ENCODE results near the gene LAMC1.

LAMC1 gene

DNA sequence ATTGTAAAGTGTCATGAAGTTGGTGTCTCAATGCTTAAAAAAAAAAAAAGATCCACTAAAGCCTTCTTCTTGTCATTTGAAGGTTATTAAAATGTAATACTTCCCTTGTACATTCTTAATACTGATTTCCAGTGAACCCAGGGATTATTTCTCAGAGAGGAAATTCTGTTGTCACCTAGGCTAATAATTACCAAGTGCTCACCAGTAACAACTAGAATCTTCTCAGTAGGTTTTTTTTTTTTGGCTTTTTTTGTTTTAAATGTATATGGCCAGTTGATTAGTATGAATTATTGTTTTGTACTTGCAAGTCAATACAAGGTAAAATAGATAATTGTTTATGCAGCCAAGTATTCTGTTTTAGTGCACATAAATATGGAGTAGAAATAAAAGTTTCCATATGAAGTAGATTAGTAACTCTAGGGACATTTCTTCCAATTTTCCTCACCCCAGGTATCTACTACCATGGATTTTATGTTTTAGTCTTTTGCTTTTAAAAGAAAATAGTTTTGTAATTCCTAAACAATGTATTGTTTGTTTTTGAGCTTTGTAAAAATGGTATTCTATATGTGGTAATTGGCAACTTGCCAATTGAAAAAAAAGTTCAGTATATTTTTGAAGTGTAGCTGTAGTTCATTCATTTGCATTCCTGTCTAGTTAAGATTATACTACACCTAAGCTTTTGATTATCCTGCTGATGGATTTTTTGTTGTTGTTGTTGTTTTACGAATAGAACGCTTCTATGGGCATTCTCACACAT lies 21.9 kb downstream of the LAMC1 start:
- DNase-seq (ENCODE audit: low read depth, low spot score): no peak
- TF ChIP-seq, protein P1, sequence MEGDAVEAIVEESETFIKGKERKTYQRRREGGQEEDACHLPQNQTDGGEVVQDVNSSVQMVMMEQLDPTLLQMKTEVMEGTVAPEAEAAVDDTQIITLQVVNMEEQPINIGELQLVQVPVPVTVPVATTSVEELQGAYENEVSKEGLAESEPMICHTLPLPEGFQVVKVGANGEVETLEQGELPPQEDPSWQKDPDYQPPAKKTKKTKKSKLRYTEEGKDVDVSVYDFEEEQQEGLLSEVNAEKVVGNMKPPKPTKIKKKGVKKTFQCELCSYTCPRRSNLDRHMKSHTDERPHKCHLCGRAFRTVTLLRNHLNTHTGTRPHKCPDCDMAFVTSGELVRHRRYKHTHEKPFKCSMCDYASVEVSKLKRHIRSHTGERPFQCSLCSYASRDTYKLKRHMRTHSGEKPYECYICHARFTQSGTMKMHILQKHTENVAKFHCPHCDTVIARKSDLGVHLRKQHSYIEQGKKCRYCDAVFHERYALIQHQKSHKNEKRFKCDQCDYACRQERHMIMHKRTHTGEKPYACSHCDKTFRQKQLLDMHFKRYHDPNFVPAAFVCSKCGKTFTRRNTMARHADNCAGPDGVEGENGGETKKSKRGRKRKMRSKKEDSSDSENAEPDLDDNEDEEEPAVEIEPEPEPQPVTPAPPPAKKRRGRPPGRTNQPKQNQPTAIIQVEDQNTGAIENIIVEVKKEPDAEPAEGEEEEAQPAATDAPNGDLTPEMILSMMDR (IDR thresholded peaks at IDR 0.05; ENCODE audit: low read depth, low read length): no peak
- H3K4me3 ChIP-seq (ENCODE audit: low read depth, low read length): no peak overlapping the region
- in situ Hi-C loops (cut with HindIII; ENCODE audit: low sequenced_read_pairs): no loop called here

DNA sequence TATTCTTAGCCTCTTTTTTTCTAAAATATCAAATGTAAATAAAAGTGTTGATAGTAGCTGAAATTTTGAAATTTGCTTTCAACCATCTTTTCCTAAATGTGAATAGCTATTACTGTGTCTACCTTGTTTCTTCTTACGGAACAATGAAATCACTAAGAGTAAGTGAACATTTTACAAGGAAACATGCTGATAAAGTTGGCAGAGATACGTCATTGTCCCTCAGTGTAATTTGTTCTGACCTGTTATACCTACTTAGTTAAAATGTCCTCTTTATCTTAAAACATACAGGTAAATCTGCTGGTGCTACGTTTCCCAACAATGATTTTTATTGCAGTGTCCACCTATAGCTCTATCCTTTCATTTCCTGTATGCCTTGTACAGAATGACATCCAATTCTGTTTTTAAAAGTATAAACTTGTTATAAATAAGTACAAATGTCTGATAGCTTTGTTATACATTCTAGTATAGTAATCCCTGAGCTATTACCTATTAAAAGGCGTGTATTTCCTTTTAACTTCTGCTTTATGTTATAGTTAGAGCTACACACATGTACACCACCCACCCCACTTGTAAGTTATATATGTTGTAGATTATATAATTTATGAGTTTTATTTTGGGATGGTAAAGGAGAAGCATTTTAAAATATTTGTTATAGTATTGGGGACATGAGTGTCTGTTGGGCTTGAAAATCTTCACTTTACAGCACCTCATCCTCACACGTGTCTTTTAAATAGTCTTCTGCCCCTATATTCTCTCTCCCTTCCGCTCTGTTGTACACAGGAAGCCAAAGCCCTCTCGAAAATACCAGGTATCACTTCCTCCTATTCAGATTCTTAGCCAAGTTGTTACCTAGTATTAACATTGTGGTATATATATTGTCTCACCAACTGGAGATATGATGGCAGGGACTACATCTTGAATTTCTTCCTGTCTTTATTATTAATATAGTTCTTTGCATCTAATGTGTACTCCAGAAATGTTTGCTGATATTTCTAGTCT lies 25.2 kb downstream of the LAMC1 start:
- DNase-seq (ENCODE audit: low read depth, low spot score): no peak
- TF ChIP-seq, protein P1 (IDR thresholded peaks at IDR 0.05; ENCODE audit: low read depth, low read length): no peak
- in situ Hi-C loops (cut with HindIII; ENCODE audit: low sequenced_read_pairs): no loop called here
- no peak overlapping the region for H3K4me3 ChIP-seq (ENCODE audit: low read depth, low read length)

DNA sequence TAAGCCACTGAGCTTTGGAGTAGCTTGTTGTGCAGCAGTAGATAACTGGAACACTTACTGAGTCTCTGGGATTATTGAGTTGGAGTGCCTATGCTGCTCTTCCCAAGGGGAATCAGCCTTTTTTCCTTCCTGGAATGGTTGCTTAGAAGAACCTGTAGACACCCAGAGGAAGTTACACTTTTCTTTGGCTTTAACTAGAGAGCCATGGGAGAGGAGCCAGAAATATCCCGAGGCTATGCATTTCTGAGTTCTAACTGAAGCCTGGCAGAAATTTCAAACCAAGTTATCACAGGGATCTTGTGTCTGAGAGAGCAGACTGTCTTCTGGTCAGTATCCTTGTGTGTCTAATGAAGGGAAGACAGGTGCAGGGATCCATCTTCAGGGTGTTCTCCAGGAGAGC lies 28.3 kb downstream of the LAMC1 start:
- TF ChIP-seq, protein P1 (IDR thresholded peaks at IDR 0.05; ENCODE audit: low read depth, low read length): no peak
- in situ Hi-C loops (cut with HindIII; ENCODE audit: low sequenced_read_pairs): no loop called here
- no peak overlapping the region for H3K4me3 ChIP-seq (ENCODE audit: low read depth, low read length)
- no peak for DNase-seq (ENCODE audit: low read depth, low spot score)

DNA sequence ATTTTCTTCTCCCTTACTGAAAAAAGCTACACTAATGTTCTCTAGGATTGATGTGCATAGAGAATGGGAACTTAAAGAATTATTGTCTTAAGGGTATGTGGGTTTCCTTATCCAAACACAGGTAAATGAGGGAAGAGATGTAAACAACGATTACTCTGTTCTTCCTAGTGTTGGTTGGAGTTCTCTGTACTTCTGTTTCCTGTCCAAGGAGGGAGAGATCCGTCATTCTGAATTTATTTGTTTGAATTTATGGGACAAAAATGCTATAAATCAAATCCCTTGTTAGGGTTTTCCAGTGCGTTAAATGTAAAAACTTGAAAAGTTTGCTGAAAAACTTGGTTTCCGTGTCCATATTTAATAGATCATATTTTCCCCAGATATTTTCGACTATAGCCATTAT lies 29.6 kb downstream of the LAMC1 start:
- no peak overlapping the region for H3K4me3 ChIP-seq (ENCODE audit: low read depth, low read length)
- TF ChIP-seq, protein P1 (IDR thresholded peaks at IDR 0.05; ENCODE audit: low read depth, low read length): no peak
- DNase-seq (ENCODE audit: low read depth, low spot score): no peak
- in situ Hi-C loops (cut with HindIII; ENCODE audit: low sequenced_read_pairs): no loop called here

DNA sequence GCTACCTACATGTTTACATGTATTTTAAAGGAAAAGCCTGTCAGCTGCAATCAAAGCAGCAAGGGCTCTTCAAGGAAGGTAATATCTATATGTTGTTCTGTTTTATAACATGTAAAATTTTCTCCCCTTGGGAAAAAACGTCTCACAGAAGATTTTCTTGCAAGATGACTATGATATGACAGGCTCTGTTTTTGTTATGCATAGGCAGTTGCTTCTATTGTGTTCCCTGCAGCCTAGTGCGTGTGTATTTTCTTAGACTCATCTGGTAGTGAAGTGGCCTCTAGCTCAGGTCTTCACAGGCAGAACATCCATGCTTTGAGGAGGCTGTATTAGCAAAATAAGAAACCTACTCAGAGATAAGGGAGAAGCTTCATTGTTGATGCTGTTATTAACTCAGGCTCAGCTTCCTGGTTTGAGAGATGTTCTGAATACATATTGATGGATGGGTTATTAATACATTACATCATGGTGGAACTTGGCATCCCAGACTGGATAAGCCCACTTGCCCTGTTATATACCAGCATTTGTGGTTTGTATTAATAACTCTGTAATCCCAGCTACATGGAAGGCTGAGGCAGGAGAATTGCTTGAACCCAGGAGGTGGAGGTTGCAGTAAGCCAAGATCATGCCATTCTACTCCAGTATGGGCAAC lies 35.8 kb downstream of the LAMC1 start:
- TF ChIP-seq, protein P1 (IDR thresholded peaks at IDR 0.05; ENCODE audit: low read depth, low read length): no peak
- peak; percentile 50 for DNase-seq (ENCODE audit: low read depth, low spot score)
- H3K4me3 ChIP-seq (ENCODE audit: low read depth, low read length): no peak overlapping the region
- in situ Hi-C loops (cut with HindIII; ENCODE audit: low sequenced_read_pairs): no loop called here

DNA sequence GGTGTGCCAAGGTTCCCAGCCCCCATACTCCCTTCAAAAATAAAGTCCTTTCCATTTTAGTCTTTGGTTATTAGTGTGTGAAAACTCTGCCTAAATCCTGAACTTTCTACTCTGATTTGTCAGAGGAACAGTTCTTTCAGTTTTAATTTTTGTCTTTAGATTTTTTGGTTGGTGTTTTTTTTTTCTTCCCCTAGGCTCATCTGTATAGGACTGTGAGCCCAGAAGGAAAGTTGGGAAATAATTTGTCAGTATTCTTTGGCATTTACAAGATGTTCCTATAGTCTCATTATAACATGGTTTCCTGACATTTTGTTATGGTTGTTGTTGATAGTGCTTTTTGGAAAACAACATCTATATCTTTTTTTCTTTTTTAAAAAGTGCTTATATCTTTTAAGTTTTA lies 38.0 kb downstream of the LAMC1 start:
- TF ChIP-seq, protein P1 (IDR thresholded peaks at IDR 0.05; ENCODE audit: low read depth, low read length): no peak
- in situ Hi-C loops (cut with HindIII; ENCODE audit: low sequenced_read_pairs): no loop called here
- H3K4me3 ChIP-seq (ENCODE audit: low read depth, low read length): no peak overlapping the region
- no peak for DNase-seq (ENCODE audit: low read depth, low spot score)

Measured in astrocyte of the spinal cord (primary cell).